Gastroesophageal sphincter (tissue), 4 donors: ENCODE measurements around the gene SLCO1A2. TPM values are rescaled to one million over a fixed set of nuclear protein-coding genes. Genes with fewer than 3 reads are reported as not detected.

Experiments
- ATAC-seq: fragments of 150-250 bp; one replicate; pipeline ENCODE4 v1.9.1; 2016; ENCODE audit warnings: mild to moderate bottlenecking, moderate library complexity
- H3K27ac ChIP-seq, 4 donors: fragments of 200-600 bp; sonication (generic) in 3 of 4; 1 replicate in 3 of 4; 2 replicates in 1 of 4; pipeline ENCODE4 v1.5.1; 2016 to 2019
- H3K27me3 ChIP-seq: fragments of 200-600 bp; sonication (generic); one replicate; pipeline ENCODE4 v1.5.1; 2019
- H3K36me3 ChIP-seq, 2 donors: fragments of 200-600 bp; sonication (generic); one replicate each; pipeline ENCODE4 v1.5.1; 2019; ENCODE audit warnings: control low read depth in 1 of 2
- H3K4me1 ChIP-seq, 3 donors: fragments of 200-600 bp; sonication (generic); 1 replicate in 2 of 3; 2 replicates in 1 of 3; pipeline ENCODE4 v1.5.1; 2016 to 2019; ENCODE audit warnings: control low read depth in 2 of 3
- H3K4me3 ChIP-seq, 2 donors: fragments of 200-600 bp; sonication (generic); one replicate each; pipeline ENCODE4 v1.5.1; 2019; ENCODE audit warnings: mild to moderate bottlenecking in 1 of 2, moderate library complexity in 1 of 2
- H3K9me3 ChIP-seq, 3 donors: fragments of 200-600 bp; sonication (generic); one replicate each; pipeline ENCODE4 v1.5.1; 2017 to 2019; ENCODE audit warnings: control low read depth in 2 of 3
- CTCF ChIP-seq, 4 experiments: fragments of 200-600 bp in 2 of 4; fragments of 450-650 bp in 2 of 4; sonication (generic) in 1 of 4; IDR thresholded peaks; one replicate each; pipeline ENCODE4 v1.5.1; 2017 to 2019; ENCODE audit warnings: antibody characterized with exemption in 4 of 4, mild to moderate bottlenecking in 2 of 4, moderate library complexity in 2 of 4
- EP300 ChIP-seq: sonication (generic); formaldehyde crosslinking; IDR thresholded peaks from one replicate; pipeline ENCODE4 v1.6.1; 2017; ENCODE audit warnings: antibody characterized with exemption, mild to moderate bottlenecking
- POLR2A ChIP-seq, 2 donors: fragments of 450-650 bp; IDR thresholded peaks; one replicate each; pipeline ENCODE4 v1.6.1; 2017; ENCODE audit warnings: antibody characterized with exemption in 2 of 2, mild to moderate bottlenecking in 2 of 2, moderate library complexity in 1 of 2
- POLR2AphosphoS5 ChIP-seq: sonication (generic); formaldehyde crosslinking; IDR thresholded peaks from one replicate; pipeline ENCODE4 v1.6.1; 2017; ENCODE audit warnings: antibody characterized with exemption
- WGBS, 2 donors: methylation state at CpG; one replicate each; pipeline ENCODE4 v1.1.5; 2018; ENCODE audit warnings: low coverage in 1 of 2; 5-methylcytosine and 5-hydroxymethylcytosine counted together
- total RNA-seq, 4 donors: library from RNA; depleted of rRNA; stranded (reverse); fragments of >200 nt; gene quantifications; one replicate each; pipeline ENCODE4 v1.1.0, GENCODE V29; 2016

SLCO1A2 gene
- total RNA-seq, 4 donors from 2014 or later = 0.04 TPM; not detected in 3

- TF ChIP-seq EP300 = no peak
- TF ChIP-seq POLR2A (IDR thresholded peaks at IDR 0.05) = no peak
- no peak for TF ChIP-seq CTCF (IDR thresholded peaks at IDR 0.05)
- TF ChIP-seq POLR2AphosphoS5 = no peak
- 87 to 100% methylated on average over 2 of the region's 2 CpGs for WGBS, 2 donors
- H3K36me3 ChIP-seq = no peaks in the 10 kb centered on the region
- no peaks in the 10 kb centered on the region for H3K27me3 ChIP-seq
- no peak for ATAC-seq
- H3K27ac ChIP-seq = no peak overlapping the region
- no peak overlapping the region for H3K4me3 ChIP-seq
- H3K4me1 ChIP-seq = no peaks in the 10 kb centered on the region
- H3K9me3 ChIP-seq = no peaks in the 10 kb centered on the region
Observed at GRCh38 chr12:21292111-21292510, 42.6 kb downstream of the SLCO1A2 start.

GRCh38 chr12:21289698-21290097 lies 45.0 kb downstream of the SLCO1A2 start:
- 63 to 78% methylated on average over 4 of the region's 4 CpGs for WGBS, 2 donors
- no peak for TF ChIP-seq POLR2A (IDR thresholded peaks at IDR 0.05)
- H3K27me3 ChIP-seq = no peaks in the 10 kb centered on the region
- H3K9me3 ChIP-seq = no peaks in the 10 kb centered on the region
- H3K4me3 ChIP-seq = no peak overlapping the region
- H3K4me1 ChIP-seq = no peaks in the 10 kb centered on the region
- ATAC-seq = no peak
- H3K27ac ChIP-seq = no peak overlapping the region
- H3K36me3 ChIP-seq = no peaks in the 10 kb centered on the region

GRCh38 chr12:21276826-21277225 lies 57.9 kb downstream of the SLCO1A2 start:
- no peak overlapping the region for H3K27ac ChIP-seq
- TF ChIP-seq POLR2A (IDR thresholded peaks at IDR 0.05) = no peak
- TF ChIP-seq CTCF (IDR thresholded peaks at IDR 0.05) = no peak
- TF ChIP-seq EP300 = no peak
- TF ChIP-seq POLR2AphosphoS5 = no peak
- no peak overlapping the region for H3K4me3 ChIP-seq
- H3K9me3 ChIP-seq = no peaks in the 10 kb centered on the region
- 82% methylated on average over 2 of the region's 2 CpGs; no CpG with 5 or more reads in 1 of the 2 donors for WGBS, 2 donors
- H3K4me1 ChIP-seq = no peaks in the 10 kb centered on the region
- H3K36me3 ChIP-seq = no peaks in the 10 kb centered on the region
- H3K27me3 ChIP-seq = peaks cover 5% of the 10 kb centered on the region
- no peak for ATAC-seq

- no peaks in the 10 kb centered on the region for H3K4me1 ChIP-seq
- H3K36me3 ChIP-seq = no peaks in the 10 kb centered on the region
- no peak overlapping the region for H3K27ac ChIP-seq
- H3K9me3 ChIP-seq = peaks cover 0 to 6% (median 0%) of the 10 kb centered on the region in 3 donors
- ATAC-seq = no peak
- H3K27me3 ChIP-seq = no peaks in the 10 kb centered on the region
- no peak overlapping the region for H3K4me3 ChIP-seq
- TF ChIP-seq EP300 (no peak), POLR2AphosphoS5 (no peak), CTCF (IDR thresholded peaks at IDR 0.05) (no peak), POLR2A (IDR thresholded peaks at IDR 0.05) (no peak)
- 34 to 62% methylated on average over 4 of the region's 4 CpGs for WGBS, 2 donors
Observed at GRCh38 chr12:21265932-21266331, 68.8 kb downstream of the SLCO1A2 start.

- Histone ChIP-seq H3K9me3 (peaks cover 0 to 6% (median 0%) of the 10 kb centered on the region in 3 donors), H3K27ac (no peak overlapping the region), H3K4me3 (no peak overlapping the region), H3K27me3 (no peaks in the 10 kb centered on the region), H3K4me1 (no peaks in the 10 kb centered on the region), H3K36me3 (no peaks in the 10 kb centered on the region)
- no peak for ATAC-seq
- TF ChIP-seq POLR2A (IDR thresholded peaks at IDR 0.05) = no peak
- TF ChIP-seq CTCF (IDR thresholded peaks at IDR 0.05) = no peak
- TF ChIP-seq EP300 = no peak
- TF ChIP-seq POLR2AphosphoS5 = no peak
Observed at GRCh38 chr12:21264232-21264631, 70.5 kb downstream of the SLCO1A2 start.
